ENCODE results near the gene MOXD1.

- no peak for TF ChIP-seq CTCF (IDR thresholded peaks at IDR 0.05)
- no peak for TF ChIP-seq ZFX (IDR thresholded peaks at IDR 0.05; ENCODE audit: borderline replicate concordance)
Measured at GRCh38 chr6:132253906-132254305, 147.4 kb downstream of the MOXD1 start.
